IMR-90 (cell line): ENCODE measurements around the gene MRPL20. TPM values are rescaled to one million over a fixed set of nuclear protein-coding genes. Genes with fewer than 3 reads are reported as not detected.

Source experiments
- ATAC-seq: fragments of 200-7000 bp; cut with Tn5 transposase; 2 replicates; pipeline ENCODE4 v1.9.1; 2020; ENCODE audit warnings: low read depth, mild to moderate bottlenecking, moderate library complexity
- BruUV-seq: library from RNA; stranded (reverse); fragments of 400-500 nt; replicated peaks from 2 replicates; lab custom pipeline; 2021; lab: Mats Ljungman, UMichigan
- CTCF ChIA-PET: fragments of 300-600 bp; formaldehyde crosslinking; extraction: SDS; loops from one replicate; lab custom pipeline; 2021; ENCODE audit warnings: antibody characterized with exemption; lab: Yijun Ruan, JAX
- POLR2A ChIA-PET: fragments of 300-600 bp; sonication (Branson Sonifier 250); formaldehyde crosslinking; loops from one replicate; lab custom pipeline; 2022; ENCODE audit warnings: antibody characterized with exemption; ENCODE audit not compliant: unreplicated experiment; lab: Charles Lee
- DNase-seq: peaks from one replicate; pipeline ENCODE4 v3.0.0; 2013
- H2AFZ ChIP-seq: replicated peaks from 2 replicates; pipeline ENCODE3; 2013; ENCODE audit warnings: low read length, mild to moderate bottlenecking; ENCODE audit not compliant: poor library complexity
- H2AK5ac ChIP-seq: 2 replicates; pipeline ENCODE4 v1.6.1; 2013; ENCODE audit warnings: low read depth, low read length, inconsistent platforms
- H2AK9ac ChIP-seq: replicated peaks from 2 replicates; pipeline ENCODE3; 2013; ENCODE audit warnings: mild to moderate bottlenecking, low read depth, low read length, moderate library complexity; ENCODE audit not compliant: poor library complexity
- H2BK120ac ChIP-seq: 2 replicates; pipeline ENCODE4 v1.6.1; 2013; ENCODE audit warnings: low read depth, low read length, inconsistent platforms
- H2BK15ac ChIP-seq: 3 replicates; pipeline ENCODE4 v1.6.1; 2013; ENCODE audit warnings: low read depth, low read length, inconsistent platforms
- H2BK20ac ChIP-seq: 2 replicates; pipeline ENCODE4 v1.6.1; 2013; ENCODE audit warnings: low read depth, mild to moderate bottlenecking, inconsistent platforms, low read length, moderate library complexity
- H2BK5ac ChIP-seq: 2 replicates; pipeline ENCODE4 v1.6.1; 2013; ENCODE audit warnings: mild to moderate bottlenecking, low read depth, low read length, inconsistent platforms; ENCODE audit not compliant: poor library complexity, severe bottlenecking
- H3K14ac ChIP-seq: replicated peaks from 2 replicates; pipeline ENCODE4 v1.6.1; 2013; ENCODE audit warnings: low read depth, low read length, inconsistent platforms
- H3K18ac ChIP-seq: 2 replicates; pipeline ENCODE4 v1.6.1; 2013; ENCODE audit warnings: low read depth, low read length, control low read depth
- H3K23ac ChIP-seq: 2 replicates; pipeline ENCODE4 v1.6.1; 2013; ENCODE audit warnings: low read depth, low read length, inconsistent platforms
- H3K27ac ChIP-seq: 2 replicates; pipeline ENCODE4 v1.5.1; 2013; ENCODE audit warnings: mild to moderate bottlenecking, control low read depth, low read length; ENCODE audit not compliant: insufficient read depth
- H3K27me3 ChIP-seq: 2 replicates; pipeline ENCODE4 v1.6.1; 2013; ENCODE audit warnings: low read length; ENCODE audit not compliant: control insufficient read depth, insufficient read depth
- H3K36me3 ChIP-seq: 2 replicates; pipeline ENCODE4 v1.6.1; 2013; ENCODE audit warnings: low read length, mixed read lengths; ENCODE audit not compliant: control insufficient read depth, insufficient read depth
- H3K4ac ChIP-seq: 2 replicates; pipeline ENCODE4 v1.6.1; 2013; ENCODE audit warnings: low read depth, low read length, inconsistent platforms
- H3K4me1 ChIP-seq: 2 replicates; pipeline ENCODE4 v1.6.1; 2013; ENCODE audit warnings: low read length, mixed read lengths; ENCODE audit not compliant: control insufficient read depth, insufficient read depth
- H3K4me2 ChIP-seq: 2 replicates; pipeline ENCODE4 v1.6.1; 2013; ENCODE audit warnings: low read depth, mild to moderate bottlenecking, control low read depth, low read length, moderate library complexity
- H3K4me3 ChIP-seq: 2 replicates; pipeline ENCODE4 v1.5.1; 2013; ENCODE audit warnings: low read depth, mild to moderate bottlenecking, control low read depth, low read length, moderate library complexity; ENCODE audit not compliant: insufficient read depth
- H3K56ac ChIP-seq: 2 replicates; pipeline ENCODE4 v1.6.1; 2013; ENCODE audit warnings: low read length, inconsistent platforms; ENCODE audit not compliant: insufficient read depth; ENCODE audit errors: extremely low read depth
- H3K79me1 ChIP-seq, 2 experiments: 2 replicates each; pipeline ENCODE4 v1.6.1; 2013; ENCODE audit warnings: low read length in 2 of 2, inconsistent platforms in 1 of 2, low read depth in 1 of 2
- H3K9ac ChIP-seq: 2 replicates; pipeline ENCODE4 v1.6.1; 2013; ENCODE audit warnings: low read depth, low read length, control low read depth
- H3K9me1 ChIP-seq: 2 replicates; pipeline ENCODE4 v1.6.1; 2013; ENCODE audit warnings: low read length, inconsistent platforms; ENCODE audit not compliant: insufficient read depth
- H3K9me3 ChIP-seq: 2 replicates; pipeline ENCODE4 v1.6.1; 2013; ENCODE audit warnings: low read length; ENCODE audit not compliant: control insufficient read depth, insufficient read depth
- H4K20me1 ChIP-seq: 2 replicates; pipeline ENCODE4 v1.6.1; 2013; ENCODE audit warnings: low read length, inconsistent platforms; ENCODE audit not compliant: insufficient read depth
- H4K5ac ChIP-seq: 2 replicates; pipeline ENCODE4 v1.6.1; 2013; ENCODE audit warnings: mild to moderate bottlenecking, low read depth, low read length, control low read depth
- H4K8ac ChIP-seq, 2 experiments: 2 replicates each; pipeline ENCODE4 v1.6.1; 2013; ENCODE audit warnings: low read depth in 2 of 2, low read length in 2 of 2, control low read depth in 1 of 2, inconsistent platforms in 1 of 2
- H4K91ac ChIP-seq: 2 replicates; pipeline ENCODE4 v1.6.1; 2013; ENCODE audit warnings: low read depth, low read length, inconsistent platforms; ENCODE audit not compliant: insufficient read depth
- MAFK ChIP-seq: IDR thresholded peaks from 2 replicates; pipeline ENCODE4 v1.6.1; 2012; ENCODE audit warnings: low read depth, low read length, improper control_type of control experiment
- MXI1 ChIP-seq: IDR thresholded peaks from 2 replicates; pipeline ENCODE4 v1.6.1; 2012; ENCODE audit warnings: low read depth, mild to moderate bottlenecking, low read length, moderate library complexity, borderline replicate concordance
- RCOR1 ChIP-seq: IDR thresholded peaks from 2 replicates; pipeline ENCODE4 v1.6.1; 2012; ENCODE audit warnings: mild to moderate bottlenecking, low read length, improper control_type of control experiment; ENCODE audit not compliant: insufficient replicate concordance
- WGBS, 2 experiments: methylation state at CpG; one replicate each; pipeline versions ENCODE4 v1.1.5 to v1.1.7; 2013; ENCODE audit warnings: missing lambda C conversion rate in 2 of 2; ENCODE audit not compliant: insufficient read length in 1 of 2; ENCODE audit errors: extremely low coverage in 2 of 2; 5-methylcytosine and 5-hydroxymethylcytosine counted together
- dilution Hi-C: fragments of 300-500 bp; cut with HindIII; formaldehyde crosslinking; loops from one replicate; pipeline ENCODE4 v1.14.3; 2018; ENCODE audit warnings: low sequenced_read_pairs; ENCODE audit not compliant: unreplicated experiment
- in situ Hi-C: fragments of 300-500 bp; cut with MboI; formaldehyde crosslinking; loops from 3 replicates; pipeline ENCODE4 v1.14.3; 2019; ENCODE audit warnings: low sequenced_read_pairs, inconsistent platforms, mixed read lengths
- intact Hi-C: fragments of 100-400 bp; cut with micrococcal nuclease; formaldehyde crosslinking; loops from 2 replicates; pipeline ENCODE4 v1.10.0; 2022
- polyA plus RNA-seq, 3 experiments: library from polyadenylated mRNA; depleted of rRNA; stranded (reverse); fragments of >200 nt; gene quantifications; 2 replicates each; pipeline ENCODE4 v1.2.3, GENCODE V29; 2012; ENCODE audit warnings: low replicate concordance in 1 of 3
- total RNA-seq: library from RNA; depleted of rRNA; stranded (reverse); fragments of >200 nt; gene quantifications from 2 replicates; pipeline ENCODE4 v1.2.3, GENCODE V29; 2012

MRPL20 gene
- total and polyA plus RNA-seq, 2 of the 4 experiments (the other 2 are of a cell fraction), result 141 to 157 TPM

DNA sequence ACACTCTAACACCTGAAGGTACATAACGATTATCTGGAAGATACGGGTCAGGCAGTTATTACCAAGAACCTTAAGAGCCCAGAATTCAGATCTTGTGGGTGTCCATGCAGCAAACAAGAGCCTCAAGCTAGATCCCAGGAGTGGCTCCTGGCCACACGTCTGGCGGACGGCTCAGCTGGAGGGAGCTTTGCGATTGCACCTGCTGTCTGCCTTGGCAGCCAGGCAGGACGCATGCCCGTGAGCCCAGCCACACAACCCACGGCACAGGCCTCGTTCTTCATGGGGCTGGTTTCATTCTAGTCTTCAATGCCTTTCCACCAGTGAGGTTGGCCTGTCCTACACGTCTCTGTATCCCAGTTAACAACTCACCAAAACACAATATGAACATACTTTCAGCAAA, 13.7 kb downstream of the MRPL20 start:
- Histone ChIP-seq H3K79me1 (peaks cover 16 to 56% of the 10 kb centered on the region in 2 experiments), H4K5ac (no peak overlapping the region), H3K4me3 (no peak overlapping the region), H3K27ac (no peak overlapping the region), H3K9me1 (no peaks in the 10 kb centered on the region), H2AK5ac (no peak overlapping the region), H3K56ac (no peak overlapping the region), H2BK120ac (no peak overlapping the region), H3K4ac (no peak overlapping the region), H3K4me1 (peaks cover 5% of the 10 kb centered on the region; the same call in 1 of the 2 replicates), H3K36me3 (peaks cover 66% of the 10 kb centered on the region), H4K91ac (no peak overlapping the region), H3K14ac (no peak overlapping the region), H4K8ac (no peak overlapping the region), H3K18ac (no peak overlapping the region), H3K23ac (no peak overlapping the region), H2AK9ac (no peak overlapping the region), H3K9ac (no peak overlapping the region), H2BK15ac (no peak overlapping the region), H3K27me3 (no peaks in the 10 kb centered on the region), H3K9me3 (no peaks in the 10 kb centered on the region), H4K20me1 (peaks cover 26% of the 10 kb centered on the region; the same call in 1 of the 2 replicates), H2AFZ (no peak overlapping the region), H2BK20ac (no peak overlapping the region), H3K4me2 (no peak overlapping the region), H2BK5ac (no peak overlapping the region)
- no TSS peak for BruUV-seq
- in situ Hi-C loops, result no loop called here
- intact Hi-C loops, result no loop called here
- no peak for ATAC-seq
- POLR2A ChIA-PET, result no interaction called here
- 99% methylated on average over 11 of the region's 11 CpGs; no CpG with 5 or more reads in 1 of the 2 experiments for WGBS, 2 experiments
- dilution Hi-C loops, result no loop called here
- TF ChIP-seq RCOR1, result no peak
- TF ChIP-seq MAFK, result no peak
- no peak for TF ChIP-seq MXI1
- CTCF ChIA-PET, result no interaction called here
- DNase-seq, result no peak
